Cardiac muscle cell (in vitro differentiated cells and primary cell): Measurements from ENCODE around the gene EPN2. TPM values are rescaled to one million over a fixed set of nuclear protein-coding genes. Genes with fewer than 3 reads are reported as not detected.
A peak's percentile ranks its signal among the peaks of the same experiment; 100 is the strongest.

Source experiments
- DNase-seq, 2 donors: peaks; one replicate each; pipeline versions ENCODE4 v3.0.0 to v3.0.0-alpha.2; 2010 to 2017; ENCODE audit warnings: low read depth in 1 of 2, low spot score in 1 of 2
- H3K27ac ChIP-seq: fragments of 200-600 bp; sonication (generic); 2 replicates; pipeline ENCODE4 v1.5.1; 2016
- H3K27me3 ChIP-seq: fragments of 200-600 bp; sonication (generic); 2 replicates; pipeline ENCODE4 v1.6.0; 2016; ENCODE audit warnings: control low read depth
- H3K36me3 ChIP-seq: fragments of 200-600 bp; sonication (generic); 2 replicates; pipeline ENCODE4 v1.5.1; 2016; ENCODE audit warnings: control low read depth
- H3K4me1 ChIP-seq: fragments of 200-600 bp; sonication (generic); 2 replicates; pipeline ENCODE4 v1.8.1; 2017; ENCODE audit warnings: low read depth, mild to moderate bottlenecking, mixed run types
- H3K4me3 ChIP-seq: fragments of 200-600 bp; sonication (generic); 2 replicates; pipeline ENCODE4 v1.5.1; 2016; ENCODE audit warnings: mild to moderate bottlenecking
- H3K9me3 ChIP-seq: fragments of 200-600 bp; sonication (generic); 2 replicates; pipeline ENCODE4 v1.5.1; 2017; ENCODE audit warnings: low read depth, mild to moderate bottlenecking, control low read depth
- polyA plus RNA-seq: library from polyadenylated mRNA; unstranded; fragments of >200 nt; fragmentation: Nextera tagmentation; extraction: Ambion mirVana; gene quantifications from 2 replicates; pipeline ENCODE4 v1.2.1, GENCODE V29; 2016
- total RNA-seq: library from RNA; depleted of rRNA; stranded (reverse); fragments of >200 nt; gene quantifications from 2 replicates; pipeline ENCODE4 v1.2.3, GENCODE V29; 2016
- TF ChIP-seq, protein P1 (sequence below): IDR thresholded peaks from 2 replicates; pipeline ENCODE4 v1.5.1; 2012; ENCODE audit warnings: low read depth, mild to moderate bottlenecking, low read length

The EPN2 gene
- total and polyA plus RNA-seq, 2 experiments from 2014 or later: 43.5 to 45.5 TPM

DNA sequence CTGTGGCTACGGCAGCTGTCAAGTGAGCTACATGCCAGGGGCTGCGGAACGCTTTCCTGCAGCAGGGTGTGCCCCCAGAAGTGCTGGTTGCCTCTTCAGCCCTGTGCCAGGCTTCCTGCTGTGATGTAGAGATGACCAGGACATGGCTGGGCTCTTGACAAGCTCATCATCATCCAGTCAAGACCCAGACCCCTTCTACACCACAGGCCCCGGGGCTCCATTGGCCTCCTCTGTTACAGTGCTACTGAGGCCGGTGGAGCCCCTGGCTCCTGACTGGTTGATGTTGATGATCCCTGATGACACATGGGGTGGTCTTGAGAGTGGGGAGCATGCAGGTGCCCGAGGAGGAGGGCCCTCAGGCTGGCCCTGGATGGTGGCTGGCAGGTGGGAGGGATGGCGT, 75.2 kb downstream of the EPN2 start:
- Histone ChIP-seq H3K9me3 (no peaks in the 10 kb centered on the region), H3K36me3 (peaks cover 3% of the 10 kb centered on the region), H3K27me3 (no peaks in the 10 kb centered on the region), H3K4me1 (peaks cover 5% of the 10 kb centered on the region), H3K27ac (no peak overlapping the region), H3K4me3 (no peak overlapping the region)
- TF ChIP-seq, protein P1, sequence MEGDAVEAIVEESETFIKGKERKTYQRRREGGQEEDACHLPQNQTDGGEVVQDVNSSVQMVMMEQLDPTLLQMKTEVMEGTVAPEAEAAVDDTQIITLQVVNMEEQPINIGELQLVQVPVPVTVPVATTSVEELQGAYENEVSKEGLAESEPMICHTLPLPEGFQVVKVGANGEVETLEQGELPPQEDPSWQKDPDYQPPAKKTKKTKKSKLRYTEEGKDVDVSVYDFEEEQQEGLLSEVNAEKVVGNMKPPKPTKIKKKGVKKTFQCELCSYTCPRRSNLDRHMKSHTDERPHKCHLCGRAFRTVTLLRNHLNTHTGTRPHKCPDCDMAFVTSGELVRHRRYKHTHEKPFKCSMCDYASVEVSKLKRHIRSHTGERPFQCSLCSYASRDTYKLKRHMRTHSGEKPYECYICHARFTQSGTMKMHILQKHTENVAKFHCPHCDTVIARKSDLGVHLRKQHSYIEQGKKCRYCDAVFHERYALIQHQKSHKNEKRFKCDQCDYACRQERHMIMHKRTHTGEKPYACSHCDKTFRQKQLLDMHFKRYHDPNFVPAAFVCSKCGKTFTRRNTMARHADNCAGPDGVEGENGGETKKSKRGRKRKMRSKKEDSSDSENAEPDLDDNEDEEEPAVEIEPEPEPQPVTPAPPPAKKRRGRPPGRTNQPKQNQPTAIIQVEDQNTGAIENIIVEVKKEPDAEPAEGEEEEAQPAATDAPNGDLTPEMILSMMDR: no peak
- DNase-seq: no peak

- DNase-seq: no peak
- Histone ChIP-seq H3K27me3 (no peaks in the 10 kb centered on the region), H3K27ac (no peak overlapping the region), H3K4me3 (no peak overlapping the region), H3K9me3 (no peaks in the 10 kb centered on the region), H3K36me3 (peaks cover 3% of the 10 kb centered on the region), H3K4me1 (peaks cover 5% of the 10 kb centered on the region)
- TF ChIP-seq, protein P1: no peak
These were observed 76.0 kb downstream of the EPN2 start for GRCh38 chr17:19313066-19313745.

DNA sequence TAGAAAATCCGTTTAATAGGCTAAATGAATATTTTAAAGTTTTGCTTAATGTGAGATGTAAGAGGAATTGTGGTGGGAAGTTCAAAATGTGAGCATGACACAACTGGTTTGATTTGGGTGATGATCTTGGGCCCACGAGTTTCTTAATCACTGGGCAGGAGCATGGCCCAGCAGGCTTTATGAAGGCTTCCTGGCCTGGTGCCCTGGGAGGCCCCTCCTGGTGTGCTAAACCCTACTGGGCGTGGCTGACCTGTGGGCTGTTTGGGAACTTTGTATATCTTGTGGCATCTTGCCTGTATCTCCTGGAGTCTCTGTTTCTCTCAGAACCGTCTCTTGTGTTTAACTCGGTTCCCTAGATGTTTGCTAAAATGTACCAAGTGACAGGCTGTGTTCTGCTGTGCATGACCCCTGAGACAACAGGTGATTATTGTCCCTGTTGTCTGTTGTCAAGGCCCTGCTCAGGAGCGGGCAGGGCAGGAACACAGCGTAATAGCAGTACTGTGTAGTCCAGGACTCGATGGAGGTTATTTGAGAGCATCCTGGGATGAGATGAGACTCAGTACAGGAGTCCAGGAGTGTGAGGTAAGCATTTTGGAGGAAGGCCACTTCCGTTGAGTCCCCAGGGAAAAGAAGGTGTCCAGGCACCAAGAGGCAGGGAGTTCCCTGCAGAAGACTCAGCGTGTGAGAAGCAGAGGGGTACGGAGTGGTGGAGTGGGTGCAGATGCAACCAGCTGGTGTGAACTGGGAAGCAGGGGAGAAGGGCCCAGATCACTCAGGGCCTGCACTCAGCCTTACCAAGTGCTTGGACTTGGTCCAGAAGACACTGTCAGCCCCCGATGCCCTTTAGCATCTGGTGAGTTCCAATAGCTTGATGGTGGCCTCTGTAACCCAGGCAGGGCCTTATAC, 76.8 kb downstream of the EPN2 start:
- Histone ChIP-seq H3K36me3 (peaks cover 3% of the 10 kb centered on the region), H3K4me3 (no peak overlapping the region), H3K4me1 (peaks cover 5% of the 10 kb centered on the region), H3K27ac (no peak overlapping the region), H3K9me3 (no peaks in the 10 kb centered on the region), H3K27me3 (no peaks in the 10 kb centered on the region)
- no peak for DNase-seq
- TF ChIP-seq, protein P1: no peak

- Histone ChIP-seq H3K27ac (no peak overlapping the region), H3K9me3 (no peaks in the 10 kb centered on the region), H3K36me3 (peaks cover 3% of the 10 kb centered on the region), H3K27me3 (no peaks in the 10 kb centered on the region), H3K4me1 (peaks cover 5% of the 10 kb centered on the region), H3K4me3 (no peak overlapping the region)
- TF ChIP-seq, protein P1: no peak
- no peak for DNase-seq
These were observed 77.9 kb downstream of the EPN2 start for GRCh38 chr17:19315104-19315503.

DNA sequence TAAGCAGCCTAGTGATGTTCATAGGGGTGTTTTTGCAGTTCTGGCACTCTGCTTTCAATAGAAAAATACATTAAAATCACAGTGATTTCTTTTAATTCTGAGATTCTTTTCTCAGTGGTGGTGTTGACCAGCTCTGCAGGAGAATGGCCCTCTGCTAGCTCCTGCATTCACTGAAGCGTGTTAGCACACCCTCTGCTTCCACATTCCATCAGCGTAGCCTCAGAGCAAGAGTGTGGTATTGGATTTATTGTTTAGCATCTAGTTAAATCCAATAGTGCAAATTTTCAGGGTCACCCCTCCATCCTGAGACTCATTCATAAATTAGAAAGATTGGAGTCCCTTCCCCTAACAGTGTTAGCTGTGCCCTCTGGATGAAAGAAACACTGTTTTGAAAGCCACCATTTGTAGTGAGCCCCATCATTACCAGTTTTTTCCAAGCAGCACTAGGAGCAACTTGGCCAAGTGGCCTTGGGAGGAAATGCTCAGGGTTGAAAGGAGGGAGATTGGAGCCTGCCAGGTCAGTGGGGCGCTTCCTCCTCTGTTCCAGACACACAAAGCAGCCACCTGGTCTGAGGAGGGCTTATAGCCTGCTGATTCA, 79.7 kb downstream of the EPN2 start:
- Histone ChIP-seq H3K27me3 (no peaks in the 10 kb centered on the region), H3K36me3 (peaks cover 3% of the 10 kb centered on the region), H3K27ac (peak overlapping the region; percentile 3), H3K9me3 (no peaks in the 10 kb centered on the region), H3K4me1 (peaks cover 11% of the 10 kb centered on the region), H3K4me3 (no peak overlapping the region)
- DNase-seq: no peak
- TF ChIP-seq, protein P1: no peak
